GM13977 (cell line): ENCODE measurements around the gene CFAP45.

Experiments
- DNase-seq: peaks from one replicate; pipeline ENCODE4 v3.0.0; 2012; ENCODE audit warnings: low spot score
- CTCF ChIP-seq: IDR thresholded peaks from 2 replicates; pipeline ENCODE4 v1.5.1; 2012; ENCODE audit warnings: mild to moderate bottlenecking, control low read depth; ENCODE audit not compliant: insufficient read depth; ENCODE audit errors: extremely low read depth, missing control alignments
- in situ Hi-C: fragments of 300-500 bp; cut with MboI; formaldehyde crosslinking; loops from one replicate; pipeline ENCODE4 v1.12.0; 2022; ENCODE audit warnings: low sequenced_read_pairs, low pct_unique_long_range_greater_than_20kb, mixed read lengths, inconsistent platforms; ENCODE audit not compliant: unreplicated experiment

The CFAP45 gene

DNA sequence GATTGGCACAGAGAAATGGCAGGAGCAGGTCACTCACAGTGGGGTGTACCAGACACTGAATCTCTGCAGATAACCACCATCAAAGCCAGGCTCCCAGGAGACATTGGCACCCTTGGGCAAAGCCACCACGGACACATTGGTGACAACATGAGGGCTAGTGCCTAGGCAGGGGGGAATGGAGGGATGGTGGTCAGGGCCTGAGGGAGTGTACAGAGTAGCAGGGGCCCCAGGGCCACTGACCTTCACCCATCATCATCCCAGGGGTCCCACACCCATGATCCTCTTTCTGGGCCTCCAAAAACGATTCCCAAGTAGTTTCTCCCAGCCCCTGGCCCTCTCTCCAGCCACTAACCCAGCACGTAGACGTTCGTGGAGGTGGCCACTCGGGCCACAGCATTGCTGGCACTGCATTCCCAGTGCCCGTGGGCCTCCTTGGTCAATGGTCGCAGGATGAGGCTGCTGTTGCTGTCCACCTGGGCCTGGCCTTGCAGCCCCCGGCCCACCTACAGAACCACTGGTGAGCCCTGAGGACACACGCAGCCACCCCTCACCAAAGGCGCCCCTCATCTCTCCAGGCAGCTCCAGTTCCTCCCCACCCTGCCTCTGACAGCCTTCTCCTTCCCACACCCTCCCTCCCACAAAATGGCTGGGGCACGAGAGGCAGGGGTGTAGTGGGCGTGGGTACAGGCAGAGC lies 31.3 kb upstream of the CFAP45 start:
- no peak for TF ChIP-seq CTCF
- in situ Hi-C loops, result no loop called here
- DNase-seq, result no peak

DNA sequence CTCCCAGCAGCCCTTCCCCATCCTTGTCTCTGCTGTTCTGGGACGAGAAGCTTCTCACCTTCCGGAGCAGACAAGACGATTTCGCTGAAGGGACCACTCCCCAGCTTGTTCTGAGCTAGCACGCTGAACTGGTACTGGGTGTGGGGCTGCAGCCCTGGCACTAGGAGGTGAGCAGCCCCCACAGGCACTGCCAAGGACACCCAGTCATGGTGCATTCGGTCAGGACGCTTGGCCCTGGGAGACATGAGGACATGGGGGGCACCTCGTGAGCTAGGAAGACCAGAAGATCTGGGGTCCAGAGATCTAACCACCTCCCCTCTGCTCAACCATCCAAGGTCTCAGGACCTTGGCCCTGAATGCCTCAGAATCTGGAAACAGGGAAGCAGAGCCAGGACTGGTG lies 30.7 kb upstream of the CFAP45 start:
- DNase-seq, result no peak
- in situ Hi-C loops, result no loop called here
- TF ChIP-seq CTCF, result no peak

DNA sequence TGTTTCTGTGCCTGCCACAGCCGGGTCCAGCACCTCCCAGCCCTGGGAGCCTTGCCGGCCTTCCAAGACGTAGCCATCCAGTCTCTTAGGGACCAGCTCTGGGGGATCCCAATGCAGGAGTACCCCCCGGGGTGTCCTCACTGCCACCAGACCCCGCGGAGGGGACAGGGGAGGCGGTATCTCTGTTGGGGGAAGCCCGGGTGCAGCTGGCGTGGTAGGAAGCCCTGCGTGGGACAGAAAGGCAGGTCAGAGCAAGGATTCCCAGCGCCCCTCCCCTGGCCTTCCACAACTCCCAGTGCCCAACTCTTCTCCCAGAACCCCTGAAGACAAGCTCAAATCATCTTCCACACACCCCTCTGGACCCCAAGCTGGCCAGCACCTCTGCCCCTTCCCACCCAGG lies 30.3 kb upstream of the CFAP45 start:
- no peak for DNase-seq
- in situ Hi-C loops, result no loop called here
- TF ChIP-seq CTCF, result no peak

DNA sequence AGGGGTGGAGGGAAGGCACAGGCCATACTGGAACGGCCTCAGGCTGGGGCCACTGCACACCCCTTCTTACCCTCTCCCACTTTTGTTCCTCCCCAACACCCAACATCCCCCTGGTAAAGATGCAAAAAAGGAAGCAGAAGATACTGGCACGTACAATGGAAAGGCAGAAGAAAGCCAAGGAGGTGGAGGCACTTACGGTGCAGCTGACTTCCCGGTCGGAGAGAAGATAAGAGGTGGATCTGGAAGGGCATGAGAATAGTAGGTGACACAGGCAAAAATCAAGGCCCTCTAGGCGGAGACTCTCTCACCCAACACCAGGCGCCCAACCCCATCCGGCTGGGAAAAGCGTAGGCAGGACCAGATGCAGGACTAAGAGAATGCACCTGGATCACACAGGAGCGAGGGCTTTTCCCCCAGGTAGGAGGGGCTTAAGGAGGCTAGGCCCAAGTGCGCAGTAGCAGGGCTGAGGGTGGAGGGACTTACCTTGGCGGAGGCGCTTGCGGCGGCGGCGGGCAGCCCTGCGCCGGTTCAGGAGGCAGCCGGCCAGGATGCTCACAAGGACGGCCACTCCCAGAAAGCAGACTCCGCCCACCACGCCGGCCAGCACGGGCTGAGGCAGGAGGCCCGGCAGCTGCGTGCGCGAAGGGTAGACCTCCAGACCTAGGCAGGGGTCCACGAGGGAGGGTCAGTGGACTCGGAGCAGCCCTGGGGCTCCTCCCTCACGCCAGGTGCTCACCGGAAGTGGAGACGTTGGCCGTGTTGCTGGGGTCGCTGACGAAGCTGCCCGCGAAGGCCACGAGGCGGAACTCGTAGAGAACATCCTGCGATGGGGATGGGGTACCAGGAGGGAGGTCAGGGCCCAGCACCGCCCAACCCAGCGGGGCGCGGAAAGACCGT lies 29.4 kb upstream of the CFAP45 start:
- in situ Hi-C loops, result no loop called here
- TF ChIP-seq CTCF, result no peak
- no peak for DNase-seq

DNA sequence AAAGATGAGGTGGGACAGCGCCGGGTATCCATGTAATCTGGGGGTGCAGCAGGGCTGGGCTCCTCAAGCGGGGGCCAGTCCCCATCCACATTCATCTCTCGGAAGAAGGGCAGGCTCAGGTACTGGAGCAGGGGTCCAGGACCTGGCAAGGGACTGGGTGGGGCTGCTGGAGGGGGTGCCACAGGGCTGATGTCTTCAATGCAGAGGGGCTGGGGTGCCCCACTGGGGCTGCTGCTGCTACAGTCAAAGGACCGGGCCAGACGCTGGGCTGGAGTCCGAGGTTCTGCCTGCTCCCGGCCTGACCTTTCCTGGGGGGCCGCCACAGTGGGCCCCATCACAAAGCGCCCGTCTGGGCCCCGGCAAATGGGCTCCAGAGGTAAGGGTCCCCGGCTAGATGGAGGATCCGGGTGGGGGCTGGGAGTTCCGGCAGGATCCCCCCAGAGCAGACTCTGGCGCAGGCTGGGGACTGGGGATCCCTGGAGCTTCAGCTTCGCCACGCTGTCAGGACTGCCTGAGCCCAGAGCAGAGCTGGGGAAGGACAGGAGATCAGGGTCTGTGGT lies 28.6 kb upstream of the CFAP45 start:
- in situ Hi-C loops, result no loop called here
- DNase-seq, result no peak
- no peak for TF ChIP-seq CTCF

DNA sequence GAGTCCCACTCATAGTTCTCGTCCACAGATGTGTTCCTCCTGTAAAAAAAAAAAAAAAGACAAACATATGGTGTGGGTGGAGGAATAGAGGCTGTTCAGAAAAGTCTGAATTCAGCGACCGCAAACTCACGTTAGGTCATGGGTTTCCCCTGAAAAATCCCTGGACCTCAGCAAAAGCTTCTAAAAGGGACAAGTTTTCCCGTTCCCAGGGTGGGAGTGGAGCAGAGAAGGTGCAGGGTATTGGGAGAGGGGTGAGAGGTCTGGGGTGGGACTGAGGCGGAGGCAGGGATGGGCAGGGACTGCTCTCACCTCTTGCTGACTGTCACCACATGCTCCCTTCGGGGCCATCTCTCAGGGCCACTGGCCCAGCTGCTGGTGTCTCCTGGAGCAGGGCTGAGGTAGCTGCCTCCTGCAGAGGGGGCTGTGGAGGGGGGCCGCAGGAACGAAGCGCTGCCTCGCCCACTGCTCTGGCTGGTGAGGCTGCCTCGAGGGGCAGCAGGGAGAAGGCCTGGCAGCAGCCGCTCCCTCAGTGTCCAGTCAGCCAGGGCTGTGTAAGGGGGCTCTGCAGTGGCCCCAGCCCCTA lies 28.0 kb upstream of the CFAP45 start:
- in situ Hi-C loops, result no loop called here
- peak; percentile 69 for DNase-seq
- no peak for TF ChIP-seq CTCF
